Sigmoid colon (tissue), 4 donors: ENCODE measurements around the gene RNF208.

Experiments used
- EP300 ChIP-seq, 4 donors: sonication (generic); formaldehyde crosslinking; IDR thresholded peaks; one replicate each; pipeline ENCODE4 v1.6.1; 2017; ENCODE audit warnings: antibody characterized with exemption in 4 of 4
- TF ChIP-seq, protein P1 (sequence below), 4 experiments: fragments of 450-650 bp in 3 of 4; fragments of 200-600 bp in 1 of 4; IDR thresholded peaks; one replicate each; pipeline ENCODE4 v1.5.1; 2016 to 2019; ENCODE audit warnings: antibody characterized with exemption in 4 of 4, mild to moderate bottlenecking in 3 of 4, moderate library complexity in 2 of 4

DNA sequence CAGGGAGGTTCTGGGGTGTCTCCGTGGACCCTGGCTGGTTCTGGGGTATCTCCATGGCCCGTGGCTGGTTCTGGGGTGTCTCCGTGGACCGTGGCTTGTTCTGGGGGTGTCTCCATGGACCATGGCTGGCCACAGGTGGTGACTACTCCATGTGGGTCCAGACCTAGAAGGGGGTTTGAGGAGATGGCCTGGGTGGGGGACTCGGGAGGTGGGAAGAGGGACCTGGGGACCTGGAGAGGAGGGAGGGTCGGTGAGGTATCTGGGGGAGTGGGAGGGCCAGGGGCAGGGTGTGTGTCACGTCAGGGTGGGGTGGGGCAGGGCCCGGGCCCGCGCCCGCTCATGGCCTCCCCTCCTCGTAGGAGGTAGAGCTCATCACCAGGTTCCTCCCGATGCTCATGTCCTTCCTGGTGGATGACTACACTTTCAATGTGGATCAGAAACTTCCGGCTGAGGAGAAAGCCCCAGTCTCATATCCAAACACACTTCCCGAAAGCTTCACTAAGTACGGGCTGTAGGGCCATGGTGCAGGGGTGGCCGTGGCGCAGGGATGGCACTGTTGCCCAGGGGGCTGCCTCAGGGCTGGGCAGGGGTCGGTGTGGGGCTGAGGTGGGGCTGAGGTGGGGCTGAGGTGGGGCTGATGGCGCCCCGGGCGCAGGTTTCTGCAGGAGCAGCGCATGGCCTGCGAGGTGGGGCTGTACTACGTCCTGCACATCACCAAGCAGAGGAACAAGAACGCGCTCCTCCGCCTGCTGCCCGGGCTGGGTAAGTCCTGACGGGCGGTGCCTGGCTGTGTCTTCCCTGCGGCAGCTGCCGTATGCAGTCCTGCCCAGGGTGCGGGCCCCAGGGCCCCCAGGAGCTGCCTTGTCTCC is 44.8 kb upstream of the RNF208 start:
- TF ChIP-seq, protein P1, sequence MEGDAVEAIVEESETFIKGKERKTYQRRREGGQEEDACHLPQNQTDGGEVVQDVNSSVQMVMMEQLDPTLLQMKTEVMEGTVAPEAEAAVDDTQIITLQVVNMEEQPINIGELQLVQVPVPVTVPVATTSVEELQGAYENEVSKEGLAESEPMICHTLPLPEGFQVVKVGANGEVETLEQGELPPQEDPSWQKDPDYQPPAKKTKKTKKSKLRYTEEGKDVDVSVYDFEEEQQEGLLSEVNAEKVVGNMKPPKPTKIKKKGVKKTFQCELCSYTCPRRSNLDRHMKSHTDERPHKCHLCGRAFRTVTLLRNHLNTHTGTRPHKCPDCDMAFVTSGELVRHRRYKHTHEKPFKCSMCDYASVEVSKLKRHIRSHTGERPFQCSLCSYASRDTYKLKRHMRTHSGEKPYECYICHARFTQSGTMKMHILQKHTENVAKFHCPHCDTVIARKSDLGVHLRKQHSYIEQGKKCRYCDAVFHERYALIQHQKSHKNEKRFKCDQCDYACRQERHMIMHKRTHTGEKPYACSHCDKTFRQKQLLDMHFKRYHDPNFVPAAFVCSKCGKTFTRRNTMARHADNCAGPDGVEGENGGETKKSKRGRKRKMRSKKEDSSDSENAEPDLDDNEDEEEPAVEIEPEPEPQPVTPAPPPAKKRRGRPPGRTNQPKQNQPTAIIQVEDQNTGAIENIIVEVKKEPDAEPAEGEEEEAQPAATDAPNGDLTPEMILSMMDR (IDR thresholded peaks at IDR 0.05) = no peak
- TF ChIP-seq EP300 (IDR thresholded peaks at IDR 0.05) = no peak
